Dedifferentiated amniotic fluid mesenchymal stem cell (primary cell): Measurements from ENCODE around the gene TYW1.
A peak's percentile ranks its signal among the peaks of the same experiment; 100 is the strongest.
"Not testable (repeated sequence)": the region's sequence is repeated elsewhere in the genome, so short reads cannot be mapped to it uniquely, and the experiment has no call there.

Experiments
- DNase-seq: peaks from one replicate; pipeline ENCODE4 v3.0.0-alpha.2; 2016; ENCODE audit errors: extremely low spot score

Gene TYW1

GRCh38 chr7:66995050-66995776 is 1.4 kb upstream of the TYW1 start, which contains the start of gene SBDS:
Gene SBDS (minus strand): TSS chr7:66995586. CDS start chr7:66995417, 169 bp downstream.
- DNase-seq: peak; percentile 99

- peak; percentile 23 for DNase-seq
Measured at GRCh38 chr7:67000601-67001258, 4.1 kb downstream of the TYW1 start.

GRCh38 chr7:67004145-67004544 is 7.5 kb downstream of the TYW1 start:
- DNase-seq: not testable (repeated sequence)

- DNase-seq: no peak
Measured at GRCh38 chr7:67006965-67007364, 10.3 kb downstream of the TYW1 start.

GRCh38 chr7:67008260-67008659 is 11.6 kb downstream of the TYW1 start:
- DNase-seq: no peak

- DNase-seq: not testable (repeated sequence)
Measured at GRCh38 chr7:67009677-67010076, 13.0 kb downstream of the TYW1 start.

- not testable (repeated sequence) for DNase-seq
Measured at GRCh38 chr7:67014076-67014622, 17.5 kb downstream of the TYW1 start.

GRCh38 chr7:67017971-67018370 is 21.3 kb downstream of the TYW1 start:
- DNase-seq: not testable (repeated sequence)

- no peak for DNase-seq
Measured at GRCh38 chr7:67018940-67019339, 22.3 kb downstream of the TYW1 start.

GRCh38 chr7:67019562-67020390 is 23.1 kb downstream of the TYW1 start:
- no peak for DNase-seq

- no peak for DNase-seq
Measured at GRCh38 chr7:67021260-67021659, 24.6 kb downstream of the TYW1 start.

- DNase-seq: no peak
Measured at GRCh38 chr7:67022511-67022910, 25.9 kb downstream of the TYW1 start.

GRCh38 chr7:67025459-67025858 is 28.8 kb downstream of the TYW1 start:
- DNase-seq: peak; percentile 37

GRCh38 chr7:67031685-67032084 is 35.1 kb downstream of the TYW1 start:
- not testable (repeated sequence) for DNase-seq

- no peak for DNase-seq
Measured at GRCh38 chr7:67033251-67033650, 36.6 kb downstream of the TYW1 start.

- not testable (repeated sequence) for DNase-seq
Measured at GRCh38 chr7:67036432-67037395, 40.1 kb downstream of the TYW1 start.

GRCh38 chr7:67040832-67041231 is 44.2 kb downstream of the TYW1 start:
- DNase-seq: not testable (repeated sequence)

GRCh38 chr7:67042781-67043558 is 46.3 kb downstream of the TYW1 start:
- peak; percentile 85 for DNase-seq

- not testable (repeated sequence) for DNase-seq
Measured at GRCh38 chr7:67043559-67043930, 46.9 kb downstream of the TYW1 start.

GRCh38 chr7:67045496-67045995 is 48.9 kb downstream of the TYW1 start:
- DNase-seq: no peak
